Stimulated activated CD4-positive, alpha-beta T cell treated with anti-CD3 and anti-CD28 coated beads, TNF-alpha, amount 100 ng/mL, for 4 hours (primary cell): ENCODE data around the gene SNRPD1.
"Not testable (repeated sequence)": the region's sequence is repeated elsewhere in the genome, so short reads cannot be mapped to it uniquely, and the experiment has no call there.

ENCODE experiments used
- DNase-seq, 3 experiments: peaks; one replicate each; pipeline ENCODE4 v3.0.0-alpha.2; 2020; ENCODE audit warnings: low read depth in 3 of 3

The SNRPD1 gene

DNA sequence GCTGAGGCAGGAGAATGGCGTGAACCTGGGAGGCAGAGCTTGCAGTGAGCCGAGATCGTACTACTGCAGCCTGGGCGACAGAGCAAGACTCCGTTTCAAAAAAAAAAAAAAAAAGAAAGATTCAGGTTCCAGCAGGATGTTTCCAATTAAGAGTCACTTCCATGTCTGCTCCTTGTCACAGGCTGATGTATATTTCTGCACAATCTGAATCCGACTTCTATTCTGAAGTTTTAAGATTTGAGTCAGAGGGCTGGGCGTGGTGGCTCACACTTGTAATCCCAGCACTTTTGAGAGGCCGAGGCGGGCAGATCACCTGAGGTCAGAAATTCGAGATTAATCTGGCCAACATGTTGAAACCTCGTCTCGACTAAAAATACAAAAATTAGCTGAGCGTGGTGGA lies 24.7 kb downstream of the SNRPD1 start:
- no peak for DNase-seq

DNA sequence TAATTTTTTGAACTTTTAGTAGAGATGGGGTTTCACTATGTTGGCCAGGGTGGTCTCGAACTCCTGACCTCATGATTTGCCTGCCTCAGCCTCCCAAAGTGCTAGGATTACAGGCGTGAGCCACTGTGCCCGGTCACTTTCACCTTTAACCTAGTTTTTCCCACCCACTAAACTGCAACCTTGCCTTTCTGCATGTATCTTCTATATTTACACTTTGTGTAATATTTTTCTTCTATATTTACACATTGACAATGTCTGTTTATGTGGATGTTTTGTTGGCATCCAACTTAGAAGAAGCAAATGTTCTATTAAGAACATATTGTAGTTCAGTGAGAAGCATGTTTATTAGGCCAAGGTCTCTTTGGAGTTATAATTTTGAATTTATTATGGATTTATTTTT lies 26.7 kb downstream of the SNRPD1 start:
- DNase-seq, result no peak

GRCh38 chr18:21640375-21640774 lies 28.3 kb downstream of the SNRPD1 start:
- DNase-seq, result not testable (repeated sequence)

- DNase-seq, result no peak
Observed at GRCh38 chr18:21650311-21650710, 38.2 kb downstream of the SNRPD1 start.

GRCh38 chr18:21652073-21652472 lies 40.0 kb downstream of the SNRPD1 start:
- no peak for DNase-seq

GRCh38 chr18:21653361-21653760 lies 41.2 kb downstream of the SNRPD1 start:
- no peak for DNase-seq

GRCh38 chr18:21656402-21656801 lies 44.3 kb downstream of the SNRPD1 start:
- DNase-seq, result no peak

GRCh38 chr18:21660078-21660477 lies 48.0 kb downstream of the SNRPD1 start:
- DNase-seq, result no peak

- no peak for DNase-seq
Observed at GRCh38 chr18:21662581-21662980, 50.5 kb downstream of the SNRPD1 start.

GRCh38 chr18:21663578-21663977 lies 51.5 kb downstream of the SNRPD1 start:
- DNase-seq, result no peak

GRCh38 chr18:21664069-21664468 lies 52.0 kb downstream of the SNRPD1 start:
- no peak for DNase-seq

GRCh38 chr18:21669736-21670285 lies 57.7 kb downstream of the SNRPD1 start:
- no peak for DNase-seq

GRCh38 chr18:21672521-21673267 lies 60.6 kb downstream of the SNRPD1 start:
- no peak for DNase-seq

DNA sequence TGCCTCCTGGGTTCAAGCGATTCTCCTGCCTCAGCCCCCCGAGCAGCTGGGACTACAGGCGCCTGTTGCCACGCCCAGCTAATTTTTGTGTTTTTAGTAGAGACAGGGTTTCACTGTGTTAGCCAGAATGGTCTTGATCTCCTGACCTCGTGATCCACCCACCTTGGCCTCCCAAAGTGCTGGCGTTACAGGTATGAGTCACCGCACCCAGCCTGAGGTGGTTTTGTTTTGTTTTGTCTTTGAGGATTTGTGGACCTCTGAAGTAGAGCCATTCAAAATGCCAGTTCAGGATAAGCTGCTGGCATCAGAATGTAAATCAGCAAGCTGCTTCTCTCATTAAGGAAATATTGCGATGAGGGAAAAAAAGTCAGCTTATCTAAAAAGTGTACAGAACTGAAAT lies 63.2 kb downstream of the SNRPD1 start:
- DNase-seq, result not testable (repeated sequence)

DNA sequence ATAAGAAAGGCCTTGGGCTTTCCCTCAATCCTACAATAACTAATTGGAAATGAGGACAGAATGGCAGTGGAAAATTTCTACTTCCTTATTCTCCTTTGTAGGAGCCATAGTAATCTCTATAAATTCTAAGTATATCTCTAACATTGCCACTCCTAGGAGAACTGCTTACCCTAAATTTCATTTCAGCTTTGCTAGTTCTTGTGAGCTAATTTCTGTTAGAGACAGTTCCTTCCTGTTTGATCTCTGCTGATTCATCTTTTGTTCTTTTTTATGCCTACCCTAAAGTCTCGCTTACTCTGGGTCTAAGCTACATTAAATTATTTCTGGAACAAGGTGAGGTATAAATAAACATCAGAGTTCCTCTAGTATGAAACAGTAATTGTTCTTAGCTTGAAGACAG lies 66.7 kb downstream of the SNRPD1 start:
- no peak for DNase-seq

DNA sequence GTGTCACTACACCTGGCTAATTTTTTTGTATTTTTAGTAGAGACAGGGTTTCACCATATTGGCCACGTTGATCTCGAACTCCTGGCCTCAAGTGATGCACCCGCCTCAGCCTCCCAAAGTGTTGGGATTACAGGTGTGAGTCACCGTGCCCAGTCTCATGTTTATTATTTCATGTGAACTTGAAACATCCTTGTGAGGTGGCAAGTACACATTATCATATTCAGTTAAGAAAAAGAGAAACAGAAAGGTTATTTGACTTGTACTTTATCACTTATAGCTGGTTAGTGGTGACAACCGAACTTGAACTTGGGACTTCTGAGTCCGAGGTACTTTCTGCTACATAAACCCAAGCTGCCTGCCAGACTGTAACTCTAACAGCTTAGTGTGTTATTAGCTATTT lies 68.0 kb downstream of the SNRPD1 start:
- DNase-seq, result no peak

DNA sequence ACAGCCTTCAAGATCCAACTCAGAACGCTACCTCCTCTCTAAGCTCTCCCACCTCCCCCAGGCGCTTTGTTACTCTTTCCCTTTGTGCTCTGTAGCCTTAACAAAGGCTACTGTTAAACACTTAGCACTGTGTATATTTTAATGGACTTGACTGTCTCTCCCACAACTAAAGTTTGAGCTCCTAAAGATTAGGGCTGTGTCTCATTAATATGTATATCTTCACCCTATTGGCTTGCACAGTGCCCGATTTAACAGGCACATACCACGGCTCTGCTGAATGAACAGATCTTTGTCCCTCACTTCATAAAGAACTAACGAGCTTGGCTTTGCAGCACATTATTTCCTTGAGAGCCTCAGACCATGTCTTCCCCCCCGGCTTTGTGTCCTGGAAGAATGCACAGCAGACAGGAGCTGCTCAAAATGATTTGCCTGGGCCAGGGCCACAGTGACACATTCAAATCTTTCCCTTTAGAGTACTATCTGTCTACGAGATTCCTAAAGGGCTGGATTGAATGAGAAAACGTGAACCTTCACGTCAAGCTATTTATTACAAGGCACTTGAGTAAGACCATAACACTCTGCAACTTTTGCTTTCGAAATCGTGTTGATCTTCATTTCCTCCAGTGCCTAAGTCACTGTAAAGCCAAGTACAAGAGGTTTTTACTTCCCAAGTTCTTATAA lies 70.4 kb downstream of the SNRPD1 start:
- no peak for DNase-seq
